PFSK-1 (cell line): ENCODE measurements around the gene RLN3.

Experiments
- POLR2AphosphoS5 ChIP-seq: IDR thresholded peaks from 2 replicates; pipeline ENCODE4 v1.6.1; 2012; ENCODE audit warnings: low read depth, mild to moderate bottlenecking, control low read depth, low read length, moderate library complexity
- SIN3A ChIP-seq: IDR thresholded peaks from 2 replicates; pipeline ENCODE4 v1.6.1; 2012; ENCODE audit warnings: mild to moderate bottlenecking, low read length, moderate library complexity, borderline replicate concordance; ENCODE audit not compliant: insufficient read depth

DNA sequence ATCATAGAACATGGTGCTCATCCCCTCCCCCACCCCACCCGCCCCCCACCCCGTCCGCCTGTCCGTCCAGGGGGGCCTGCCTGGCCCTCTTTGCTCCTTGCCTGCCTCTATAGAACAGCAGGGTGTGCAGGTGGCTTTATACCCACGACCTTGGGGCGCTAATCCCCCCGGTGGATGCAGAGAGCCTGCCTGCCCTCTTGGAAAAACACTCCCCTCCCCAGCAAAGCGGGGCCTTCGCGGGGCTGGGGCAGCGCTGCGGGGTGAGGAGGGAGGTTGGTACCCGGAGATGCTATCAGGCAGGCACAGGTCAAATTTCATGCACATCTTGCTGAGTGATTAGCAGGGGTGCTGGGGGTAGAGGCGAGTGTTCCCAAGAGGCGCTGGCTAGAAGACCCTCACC, 43.8 kb upstream of the RLN3 start:
- no peak for TF ChIP-seq POLR2AphosphoS5
- no peak for TF ChIP-seq SIN3A
